T-helper 2 cell treated with Interferon-gamma antibody and Interleukin-4, amounts not matched to agents 5 μg/mL and 100 μg/mL, for 36 hours (primary cell): ENCODE results near the gene MAD1L1.
A peak's percentile ranks its signal among the peaks of the same experiment; 100 is the strongest.

Source experiments
- DNase-seq: peaks from one replicate; pipeline ENCODE4 v3.0.0; 2021; ENCODE audit warnings: low spot score
- H3K27ac Mint-ChIP-seq: one replicate; pipeline ENCODE4 v1.8.0; 2021; ENCODE audit warnings: mild to moderate bottlenecking, mixed read lengths
- H3K27me3 Mint-ChIP-seq: one replicate; pipeline ENCODE4 v1.8.0; 2021; ENCODE audit warnings: low read depth, mixed read lengths
- H3K36me3 Mint-ChIP-seq: one replicate; pipeline ENCODE4 v1.8.0; 2021; ENCODE audit warnings: low read depth, mixed read lengths
- H3K4me1 Mint-ChIP-seq: one replicate; pipeline ENCODE4 v1.8.0; 2021; ENCODE audit warnings: low read depth, mixed read lengths
- H3K4me3 Mint-ChIP-seq: one replicate; pipeline ENCODE4 v1.8.0; 2022; ENCODE audit warnings: mild to moderate bottlenecking, moderate library complexity, mixed read lengths
- H3K9me3 Mint-ChIP-seq: one replicate; pipeline ENCODE4 v1.8.0; 2021; ENCODE audit warnings: mixed read lengths

Gene MAD1L1

DNA sequence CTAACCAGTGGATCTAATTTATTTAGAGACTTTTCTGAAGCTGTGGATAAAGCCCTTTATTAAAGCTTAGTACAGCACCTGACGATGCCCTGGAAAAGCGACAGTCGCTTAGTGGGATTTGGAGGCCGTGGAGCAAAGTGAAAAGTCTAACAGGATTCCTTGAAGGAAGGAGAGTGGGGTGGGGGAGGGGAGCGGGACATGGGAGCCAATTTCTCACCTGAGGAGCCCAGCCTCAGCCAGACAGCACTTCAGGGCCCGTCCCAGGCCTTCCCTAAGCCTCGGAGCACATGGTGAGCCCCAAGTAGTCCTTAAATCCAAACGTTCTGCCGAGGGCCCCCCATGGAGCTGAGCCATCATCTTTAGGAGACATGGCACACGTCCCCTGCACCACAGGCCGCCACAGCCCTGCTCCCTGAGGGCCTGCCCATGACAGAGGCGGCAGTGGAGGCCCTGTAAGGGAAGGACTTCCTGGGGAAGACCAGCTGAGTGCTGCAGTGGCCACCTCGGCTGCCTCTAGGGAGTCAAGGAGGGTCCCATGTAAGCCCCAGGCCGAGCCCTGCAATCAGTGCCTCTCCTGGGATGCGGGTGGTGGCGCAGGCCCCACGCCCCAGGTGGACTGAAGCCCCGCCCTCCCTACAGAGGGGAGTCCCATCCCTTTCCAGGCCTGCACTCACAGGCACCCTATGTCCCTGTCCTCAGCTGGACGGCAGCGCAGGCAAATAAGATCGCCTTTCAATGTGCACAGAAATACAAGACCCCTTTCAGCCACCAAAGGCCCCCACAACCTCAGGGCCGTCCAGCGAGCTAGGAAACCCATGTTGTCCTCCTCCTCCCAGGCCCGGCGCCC is 187.0 kb downstream of the MAD1L1 start:
- H3K27me3 Mint-ChIP-seq, result no peaks in the 10 kb centered on the region
- no peak overlapping the region for H3K4me3 Mint-ChIP-seq
- H3K4me1 Mint-ChIP-seq, result peaks cover 7% of the 10 kb centered on the region
- no peaks in the 10 kb centered on the region for H3K9me3 Mint-ChIP-seq
- DNase-seq, result no peak
- H3K36me3 Mint-ChIP-seq, result peaks cover 7% of the 10 kb centered on the region
- no peak overlapping the region for H3K27ac Mint-ChIP-seq

DNA sequence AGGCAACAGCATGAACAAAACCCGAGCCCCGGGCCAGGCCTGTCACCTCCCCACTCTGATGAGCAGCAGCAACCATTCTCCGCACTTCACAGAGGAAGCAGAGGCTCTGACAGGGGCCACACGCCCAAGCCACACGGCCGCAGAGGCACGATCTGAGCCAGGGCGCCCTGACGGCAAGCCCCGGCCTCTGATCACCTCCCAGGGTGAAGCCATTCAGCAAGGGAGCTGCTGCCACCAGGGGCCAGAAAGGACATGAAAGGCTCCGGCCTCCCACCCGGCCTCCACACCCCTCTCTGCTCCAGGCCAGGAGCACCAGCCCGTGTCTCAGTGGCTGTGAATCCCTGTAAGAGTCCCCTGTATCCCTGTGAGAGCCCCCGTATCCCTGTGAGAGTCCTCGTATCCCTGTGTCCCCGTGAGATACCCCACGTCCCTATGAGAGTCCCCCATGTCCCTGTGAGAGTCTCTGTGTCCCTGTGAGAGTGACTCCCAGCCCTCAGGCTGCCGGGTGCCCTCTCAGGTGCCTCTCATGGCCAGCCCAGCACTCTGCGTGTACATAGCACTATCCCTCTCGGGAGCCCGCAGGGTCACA is 187.8 kb downstream of the MAD1L1 start:
- Mint-ChIP-seq H3K36me3 (peaks cover 7% of the 10 kb centered on the region), H3K4me3 (no peak overlapping the region), H3K27me3 (no peaks in the 10 kb centered on the region), H3K4me1 (peaks cover 15% of the 10 kb centered on the region), H3K27ac (no peak overlapping the region), H3K9me3 (no peaks in the 10 kb centered on the region)
- no peak for DNase-seq

DNA sequence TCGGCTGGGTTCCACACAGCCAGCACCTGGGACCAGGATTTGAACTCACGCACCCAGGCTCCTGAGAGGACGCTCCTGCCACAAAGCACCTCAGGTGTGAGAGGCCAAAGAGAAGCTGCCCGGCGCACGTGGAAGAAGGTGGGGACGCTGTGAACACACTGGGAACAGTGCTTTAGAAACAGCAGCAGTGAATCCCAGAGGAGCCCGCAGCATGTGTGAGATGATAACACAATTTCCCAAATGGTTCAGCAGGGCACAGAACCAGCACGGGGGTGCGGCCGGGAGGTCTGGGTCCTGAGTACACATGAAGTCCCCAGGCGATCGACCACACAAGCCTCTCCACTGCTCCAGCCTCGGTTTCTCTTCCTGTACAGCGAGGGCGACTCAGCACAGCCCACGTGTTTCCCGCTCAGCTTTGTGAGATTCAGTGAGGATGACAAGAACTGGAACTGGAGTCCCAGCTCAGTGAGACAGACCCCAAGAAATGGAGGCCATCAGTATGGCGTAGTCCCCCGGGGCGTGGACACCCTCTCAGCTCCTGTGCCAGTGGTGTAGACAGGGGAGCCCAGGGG is 188.3 kb downstream of the MAD1L1 start:
- peaks cover 10% of the 10 kb centered on the region for H3K36me3 Mint-ChIP-seq
- H3K27ac Mint-ChIP-seq, result no peak overlapping the region
- H3K27me3 Mint-ChIP-seq, result no peaks in the 10 kb centered on the region
- H3K4me1 Mint-ChIP-seq, result peaks cover 21% of the 10 kb centered on the region
- no peaks in the 10 kb centered on the region for H3K9me3 Mint-ChIP-seq
- DNase-seq, result no peak
- no peak overlapping the region for H3K4me3 Mint-ChIP-seq

DNA sequence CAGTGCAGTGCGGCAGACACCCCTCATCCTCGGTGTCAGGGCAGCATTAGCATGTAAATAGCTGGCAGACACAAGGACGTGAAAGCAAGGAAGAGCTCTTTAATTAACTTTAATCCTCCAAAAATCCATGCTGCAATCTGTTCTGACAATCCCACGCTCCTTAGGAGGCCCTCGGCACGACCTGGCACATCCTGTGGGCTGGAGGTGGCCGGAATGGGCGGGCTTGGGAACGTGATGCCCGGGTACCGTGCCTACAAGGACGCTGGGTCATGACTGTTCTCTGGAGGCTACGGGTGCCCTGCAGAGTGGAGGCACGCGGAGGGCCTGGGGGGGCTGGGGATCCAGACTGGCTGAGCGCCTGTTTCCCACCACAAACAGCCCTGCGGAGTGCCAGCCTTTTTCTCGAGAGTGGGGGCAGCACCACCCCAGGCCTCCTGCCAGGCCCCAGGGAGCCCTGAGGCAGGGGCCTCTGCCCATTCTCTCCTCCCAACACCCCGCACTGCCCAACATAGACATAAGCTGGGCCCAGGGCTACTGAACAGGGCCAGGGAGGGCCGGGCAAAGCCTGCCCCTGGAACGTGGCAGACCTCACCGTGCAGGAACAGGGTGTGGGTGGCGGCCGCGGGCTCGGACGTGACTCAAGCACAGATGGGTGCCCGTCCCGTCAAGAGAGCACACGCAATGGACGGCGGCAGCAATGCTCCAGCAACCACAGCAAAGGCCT is 189.3 kb downstream of the MAD1L1 start:
- Mint-ChIP-seq H3K27me3 (no peaks in the 10 kb centered on the region), H3K27ac (no peak overlapping the region), H3K36me3 (peaks cover 11% of the 10 kb centered on the region), H3K9me3 (no peaks in the 10 kb centered on the region), H3K4me1 (peaks cover 30% of the 10 kb centered on the region), H3K4me3 (no peak overlapping the region)
- DNase-seq, result no peak

DNA sequence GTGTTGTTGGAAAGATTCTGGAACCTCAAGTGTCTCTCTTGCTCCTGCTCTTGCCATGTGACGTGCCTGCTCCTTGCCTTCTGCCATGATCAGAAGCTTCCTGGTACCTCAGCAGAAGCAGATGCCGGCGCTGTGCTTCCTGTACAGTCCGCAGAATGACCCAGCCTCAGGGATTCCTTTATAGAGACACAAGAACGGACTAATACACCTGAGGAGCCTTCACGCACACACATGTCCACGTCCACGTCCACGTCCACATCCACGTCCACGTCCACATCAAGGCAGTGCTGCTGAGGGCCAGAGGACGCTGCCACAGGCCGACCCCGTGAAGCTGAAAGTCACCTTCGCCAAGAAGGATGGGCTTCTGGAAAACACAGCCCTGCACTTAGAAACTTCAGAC is 190.1 kb downstream of the MAD1L1 start:
- Mint-ChIP-seq H3K4me3 (no peak overlapping the region), H3K9me3 (no peaks in the 10 kb centered on the region), H3K36me3 (peaks cover 11% of the 10 kb centered on the region), H3K27me3 (no peaks in the 10 kb centered on the region), H3K27ac (no peak overlapping the region), H3K4me1 (peaks cover 36% of the 10 kb centered on the region)
- DNase-seq, result no peak

DNA sequence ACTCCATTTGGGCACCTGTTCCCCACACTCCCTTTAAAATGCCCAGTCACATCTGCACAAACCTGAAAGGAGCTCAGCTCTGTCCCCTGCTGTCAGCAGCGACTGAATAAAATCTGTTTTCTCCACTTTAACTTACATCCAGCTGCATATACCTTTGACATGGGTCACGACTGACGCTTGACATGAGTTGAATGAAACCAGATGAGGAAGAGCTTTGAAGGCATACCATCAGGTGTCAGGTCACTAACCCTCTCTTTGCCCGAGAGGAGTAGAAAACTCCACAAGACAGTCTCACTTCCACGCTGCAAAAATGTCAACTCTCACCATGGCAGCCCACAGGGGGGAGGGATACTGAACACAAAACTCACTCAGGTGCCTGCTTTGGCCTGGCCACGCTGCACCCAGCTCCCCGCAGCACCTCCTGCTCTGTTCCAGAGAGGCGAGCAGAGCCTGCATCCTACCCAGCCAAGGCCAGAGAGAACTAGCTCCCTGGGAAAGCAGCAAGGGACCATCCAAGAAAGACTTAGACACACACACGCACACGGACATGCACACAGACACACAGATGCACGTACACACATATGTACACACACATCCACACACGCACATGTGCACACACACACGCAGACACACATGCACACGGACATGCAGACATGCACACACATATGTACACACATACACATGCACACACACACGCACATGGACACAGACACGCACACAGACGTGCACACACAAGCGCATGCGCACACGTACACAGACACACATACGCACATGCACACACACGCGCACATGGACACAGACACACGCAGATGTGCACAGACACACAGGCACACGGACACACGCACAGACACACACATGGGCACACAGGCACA is 191.0 kb downstream of the MAD1L1 start:
- Mint-ChIP-seq H3K4me1 (peaks cover 41% of the 10 kb centered on the region), H3K9me3 (no peaks in the 10 kb centered on the region), H3K27ac (no peak overlapping the region), H3K4me3 (no peak overlapping the region), H3K27me3 (no peaks in the 10 kb centered on the region), H3K36me3 (peaks cover 11% of the 10 kb centered on the region)
- no peak for DNase-seq

DNA sequence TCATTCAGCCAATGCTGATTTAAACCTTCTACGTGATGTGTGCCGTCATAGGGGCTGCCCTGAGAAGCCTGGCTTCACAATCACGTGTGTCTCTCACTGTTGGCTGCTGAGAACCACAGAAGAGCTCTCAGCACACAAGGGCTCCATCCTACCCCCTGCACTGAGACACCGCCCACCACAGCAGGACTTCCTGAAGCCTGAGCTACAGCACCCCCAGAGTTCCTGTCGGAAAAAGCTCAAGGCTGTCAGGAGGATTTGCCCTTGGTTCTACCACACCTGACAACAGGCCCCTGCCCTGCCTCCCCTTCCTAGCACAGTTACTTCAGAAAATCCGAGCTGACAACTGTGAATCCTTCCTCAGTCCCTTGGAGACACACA is 191.9 kb downstream of the MAD1L1 start:
- H3K9me3 Mint-ChIP-seq, result no peaks in the 10 kb centered on the region
- no peak for DNase-seq
- H3K27ac Mint-ChIP-seq, result no peak overlapping the region
- H3K4me1 Mint-ChIP-seq, result peaks cover 41% of the 10 kb centered on the region
- H3K36me3 Mint-ChIP-seq, result peaks cover 11% of the 10 kb centered on the region
- H3K4me3 Mint-ChIP-seq, result no peak overlapping the region
- no peaks in the 10 kb centered on the region for H3K27me3 Mint-ChIP-seq

DNA sequence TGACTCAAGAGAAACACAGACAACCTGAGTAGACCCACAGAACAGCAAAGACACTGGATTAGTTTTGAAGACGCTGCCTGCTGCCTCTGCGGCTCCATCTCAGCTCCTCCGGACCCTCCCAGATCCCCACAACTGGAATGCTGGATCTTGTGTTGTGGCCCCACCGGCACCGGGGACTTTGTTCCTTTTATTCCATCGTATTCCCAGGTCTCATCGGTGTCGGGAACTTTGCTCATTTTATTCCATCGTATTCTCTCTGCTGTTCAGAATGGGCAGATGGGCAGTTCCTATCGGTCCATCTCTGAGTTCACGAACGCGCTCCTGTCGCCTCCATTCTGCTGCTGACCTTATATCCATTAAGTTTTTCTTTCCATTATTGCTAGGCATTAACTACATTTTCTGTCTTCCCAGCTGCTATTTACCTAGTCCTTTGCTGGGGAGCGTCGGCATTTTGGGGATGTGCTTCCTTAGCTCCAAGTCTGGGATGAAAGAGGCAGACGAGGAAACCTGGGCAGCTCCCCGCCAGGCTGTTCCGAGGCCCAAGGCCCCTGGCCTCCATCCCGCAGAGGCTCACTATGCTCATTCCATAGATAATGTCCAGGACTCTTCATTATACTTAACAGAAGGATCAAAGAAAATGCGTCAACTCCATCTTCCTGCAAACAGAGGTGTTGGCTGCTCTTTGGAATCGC is 192.4 kb downstream of the MAD1L1 start:
- Mint-ChIP-seq H3K4me3 (peak overlapping the region; percentile 8), H3K9me3 (no peaks in the 10 kb centered on the region), H3K4me1 (peaks cover 41% of the 10 kb centered on the region), H3K27me3 (no peaks in the 10 kb centered on the region), H3K36me3 (peaks cover 11% of the 10 kb centered on the region), H3K27ac (peak overlapping the region; percentile 5)
- DNase-seq, result no peak

DNA sequence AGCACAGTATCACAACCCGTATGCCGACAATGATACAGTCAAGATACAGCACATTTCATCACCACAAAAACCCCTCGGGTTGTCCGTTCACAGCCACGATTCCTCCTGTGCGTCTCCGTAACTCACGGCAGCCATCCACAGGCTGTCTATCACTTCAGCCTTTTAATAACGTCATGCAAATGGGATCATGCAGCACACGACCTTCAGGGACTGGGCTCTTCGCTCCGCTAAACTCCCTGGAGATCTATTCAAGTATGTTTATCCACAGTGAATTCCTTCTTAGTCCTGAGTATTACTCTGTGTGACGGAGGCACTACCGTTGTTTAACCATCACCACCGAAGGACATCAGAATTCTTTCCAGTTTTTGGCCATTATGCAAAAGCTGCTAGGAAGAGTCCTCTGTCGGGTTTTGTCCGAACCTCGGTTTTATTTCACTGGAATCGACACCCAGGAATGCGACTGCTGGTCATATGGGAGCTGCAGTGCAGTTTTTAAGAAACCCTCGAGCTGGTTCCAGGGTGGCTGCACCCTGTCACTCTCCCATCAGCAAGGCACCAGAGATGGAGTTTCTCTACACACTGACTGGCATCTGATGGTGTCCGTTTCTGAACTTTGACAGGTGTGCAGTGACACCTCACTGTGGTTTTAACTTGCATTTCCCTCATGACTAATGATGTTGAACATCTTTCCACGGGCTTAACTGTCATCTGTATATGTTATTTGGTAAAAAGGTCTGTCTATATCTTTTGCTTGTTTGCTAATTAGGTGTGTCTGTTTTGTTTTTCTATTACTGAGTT is 193.6 kb downstream of the MAD1L1 start:
- Mint-ChIP-seq H3K27me3 (no peaks in the 10 kb centered on the region), H3K4me3 (peak overlapping the region; percentile 88), H3K36me3 (peaks cover 11% of the 10 kb centered on the region), H3K4me1 (peaks cover 41% of the 10 kb centered on the region), H3K9me3 (no peaks in the 10 kb centered on the region), H3K27ac (peak overlapping the region; percentile 69)
- no peak for DNase-seq

DNA sequence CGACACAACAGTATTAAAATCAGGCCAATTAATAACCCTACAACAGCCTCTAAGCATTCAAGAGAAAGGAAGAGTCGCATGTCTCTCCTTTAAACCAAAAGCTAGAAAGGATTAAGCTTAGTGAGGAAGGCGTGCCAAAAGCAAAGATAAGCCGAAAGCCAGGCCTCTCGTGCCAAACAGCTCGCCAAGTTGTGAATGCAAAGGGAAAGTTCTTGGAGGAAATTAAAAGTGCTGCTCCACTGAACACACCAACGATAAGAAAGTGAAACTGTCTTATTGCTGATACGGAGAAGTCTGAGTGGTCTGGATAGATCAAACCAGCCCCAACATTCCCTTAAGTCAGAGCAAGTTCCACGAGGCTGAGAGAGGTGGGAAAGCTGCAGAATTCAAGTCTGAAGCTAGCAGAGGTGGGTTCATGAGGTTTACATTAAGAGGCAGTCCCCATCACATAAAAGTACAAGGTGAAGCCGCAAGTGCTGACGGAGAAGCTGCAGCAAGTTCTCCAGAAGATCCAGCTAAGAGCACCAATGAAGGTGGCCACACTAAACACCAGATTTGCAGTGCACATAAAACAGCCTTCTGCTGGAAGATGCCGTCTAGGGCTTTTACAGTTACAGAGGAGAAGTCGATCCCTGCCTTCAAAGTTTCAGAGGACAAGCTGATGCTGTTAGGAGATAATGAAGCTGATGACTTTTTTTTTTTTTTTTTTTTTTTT is 194.8 kb downstream of the MAD1L1 start:
- peak overlapping the region; percentile 78 for H3K27ac Mint-ChIP-seq

DNA sequence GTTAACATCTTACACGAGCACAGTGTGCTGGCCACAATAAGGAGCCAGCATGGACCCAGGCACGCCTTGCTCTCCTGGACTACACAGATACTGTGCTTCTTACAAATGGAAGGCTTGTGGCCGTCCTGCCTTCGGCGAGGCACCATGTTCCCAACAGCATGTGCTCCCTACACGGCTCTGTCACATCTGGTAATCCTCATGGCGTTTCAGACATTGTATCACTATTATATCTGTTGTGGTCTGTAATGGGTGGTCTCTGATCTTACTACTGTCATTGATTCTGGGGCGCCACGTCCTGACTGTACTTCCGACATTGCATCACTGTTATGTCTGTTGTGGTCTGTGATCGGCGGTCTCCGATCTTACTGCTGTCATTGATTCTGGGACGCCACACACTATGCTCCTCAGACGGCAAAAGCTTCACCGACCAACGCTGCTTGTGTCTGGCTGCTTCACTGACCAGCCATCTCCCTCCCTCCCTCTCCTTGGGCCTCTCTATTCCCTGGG is 195.4 kb downstream of the MAD1L1 start:
- H3K4me3 Mint-ChIP-seq, result peak overlapping the region; percentile 88
- H3K27ac Mint-ChIP-seq, result peak overlapping the region; percentile 78
- peaks cover 11% of the 10 kb centered on the region for H3K36me3 Mint-ChIP-seq
- H3K9me3 Mint-ChIP-seq, result no peaks in the 10 kb centered on the region
- H3K27me3 Mint-ChIP-seq, result no peaks in the 10 kb centered on the region
- H3K4me1 Mint-ChIP-seq, result peaks cover 41% of the 10 kb centered on the region
- no peak for DNase-seq

More for the DNA sequence above, 194.8 kb downstream of the MAD1L1 start:
- Mint-ChIP-seq H3K4me3 (peak overlapping the region; percentile 88), H3K36me3 (peaks cover 11% of the 10 kb centered on the region), H3K9me3 (no peaks in the 10 kb centered on the region), H3K4me1 (peaks cover 41% of the 10 kb centered on the region), H3K27me3 (no peaks in the 10 kb centered on the region)
- peak; percentile 17 for DNase-seq

DNA sequence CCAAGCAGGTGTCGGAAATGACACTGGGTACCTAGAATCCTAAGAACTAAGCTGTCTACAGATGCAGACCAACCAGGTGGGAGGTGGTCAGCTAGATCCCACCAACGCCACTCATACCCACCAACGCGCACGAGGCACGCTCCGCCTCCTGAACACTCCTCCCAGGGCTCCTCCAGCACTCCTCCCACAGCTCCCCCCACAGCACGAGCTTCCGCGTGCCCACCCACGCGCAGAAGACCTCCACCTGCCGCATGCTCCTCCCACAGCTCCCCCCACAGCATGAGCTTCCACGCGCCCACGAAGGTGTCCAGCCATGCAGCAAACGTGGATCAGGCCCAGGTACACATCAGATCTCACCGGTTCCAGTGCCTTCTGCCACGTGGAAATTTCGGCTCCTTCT is 196.0 kb downstream of the MAD1L1 start:
- Mint-ChIP-seq H3K27me3 (no peaks in the 10 kb centered on the region), H3K4me3 (no peak overlapping the region)

More for the DNA sequence above, 196.0 kb downstream of the MAD1L1 start:
- Mint-ChIP-seq H3K9me3 (no peaks in the 10 kb centered on the region), H3K4me1 (peaks cover 41% of the 10 kb centered on the region), H3K27ac (no peak overlapping the region), H3K36me3 (peaks cover 6% of the 10 kb centered on the region)
- DNase-seq, result no peak
